PC-3 (cell line): ENCODE results near the gene PTMS. TPM values are rescaled to one million over a fixed set of nuclear protein-coding genes. Genes with fewer than 3 reads are reported as not detected.

Experiments used
- ATAC-seq: fragments of 200-7000 bp; cut with Tn5 transposase; 2 replicates; pipeline ENCODE4 v1.9.1; 2020; ENCODE audit warnings: mild to moderate bottlenecking, moderate library complexity
- BruUV-seq: library from RNA; stranded (reverse); fragments of 400-500 nt; replicated peaks from 2 replicates; lab custom pipeline; 2021; lab: Mats Ljungman, UMichigan
- CTCF ChIA-PET: fragments of 300-600 bp; sonication (Branson Sonifier 250); formaldehyde crosslinking; loops from one replicate; lab custom pipeline; 2022; ENCODE audit warnings: antibody characterized with exemption; lab: Charles Lee
- POLR2A ChIA-PET: fragments of 300-600 bp; sonication (Branson Sonifier 250); formaldehyde crosslinking; loops from one replicate; lab custom pipeline; 2022; ENCODE audit warnings: antibody characterized with exemption; ENCODE audit not compliant: unreplicated experiment; lab: Charles Lee
- DNase-seq: peaks from one replicate; pipeline ENCODE4 v3.0.0-alpha.2; 2015
- H2AFZ ChIP-seq: fragments of 300-600 bp; sonication (generic); 2 replicates; pipeline ENCODE4 v1.6.0; 2016; ENCODE audit warnings: antibody characterized with exemption, low read length
- H3F3A ChIP-seq: fragments of 300-600 bp; sonication (generic); one replicate; pipeline ENCODE4 v1.6.0; 2017; ENCODE audit warnings: antibody characterized with exemption, low read length, control low read depth, mild to moderate bottlenecking; ENCODE audit not compliant: unreplicated experiment
- H3K27ac ChIP-seq: fragments of 300-600 bp; sonication (generic); 2 replicates; pipeline ENCODE4 v1.5.1; 2016; ENCODE audit warnings: mild to moderate bottlenecking, low read length
- H3K27me3 ChIP-seq: fragments of 300-600 bp; sonication (generic); 2 replicates; pipeline ENCODE4 v1.6.1; 2016; ENCODE audit warnings: low read length, mixed read lengths
- H3K36me3 ChIP-seq: fragments of 300-600 bp; sonication (generic); 2 replicates; pipeline ENCODE4 v1.6.1; 2016; ENCODE audit warnings: low read depth, mixed run types, low read length, mixed read lengths
- H3K4me1 ChIP-seq: fragments of 300-600 bp; sonication (generic); 2 replicates; pipeline ENCODE4 v1.5.1; 2016; ENCODE audit warnings: low read length; ENCODE audit not compliant: insufficient read depth
- H3K4me2 ChIP-seq: fragments of 300-600 bp; sonication (generic); 2 replicates; pipeline ENCODE4 v1.6.0; 2016; ENCODE audit warnings: low read length
- H3K4me3 ChIP-seq: fragments of 300-600 bp; sonication (generic); 2 replicates; pipeline ENCODE4 v1.5.1; 2016; ENCODE audit warnings: mild to moderate bottlenecking, low read length, mixed read lengths
- H3K79me2 ChIP-seq: fragments of 300-600 bp; sonication (generic); 2 replicates; pipeline ENCODE4 v1.6.1; 2017; ENCODE audit warnings: low read length, mixed read lengths
- H3K9ac ChIP-seq: fragments of 300-600 bp; sonication (generic); 2 replicates; pipeline ENCODE4 v1.6.0; 2016; ENCODE audit warnings: mild to moderate bottlenecking, low read length
- H3K9me2 ChIP-seq: fragments of 300-600 bp; sonication (generic); replicated peaks from 2 replicates; pipeline ENCODE4 v1.6.1; 2016; ENCODE audit warnings: mixed run types, low read length, mixed read lengths
- H3K9me3 ChIP-seq: fragments of 300-600 bp; sonication (generic); 2 replicates; pipeline ENCODE4 v1.6.1; 2016; ENCODE audit warnings: low read length, mixed read lengths
- H4K20me1 ChIP-seq: fragments of 300-600 bp; sonication (generic); 2 replicates; pipeline ENCODE4 v1.6.1; 2016; ENCODE audit warnings: low read length, mixed read lengths
- EZH2 ChIP-seq: fragments of 300-600 bp; sonication (generic); IDR thresholded peaks from one replicate; pipeline ENCODE4 v1.6.1; 2017; ENCODE audit warnings: antibody characterized with exemption, mild to moderate bottlenecking, low read length; ENCODE audit not compliant: unreplicated experiment
- EZH2phosphoT487 ChIP-seq: fragments of 300-600 bp; sonication (generic); IDR thresholded peaks from 2 replicates; pipeline ENCODE4 v1.6.1; 2018; ENCODE audit warnings: mild to moderate bottlenecking, antibody characterized with exemption, low read length, borderline replicate concordance
- intact Hi-C: fragments of 100-400 bp; cut with micrococcal nuclease; formaldehyde crosslinking; loops from 2 replicates; pipeline ENCODE4 v1.9.0; 2023
- total RNA-seq: library from RNA; depleted of rRNA; stranded (reverse); fragments of >200 nt; gene quantifications from 2 replicates; pipeline ENCODE4 v1.2.3, GENCODE V29; 2014
- TF ChIP-seq, protein P1 (sequence below): fragments of 300-600 bp; sonication (generic); conservative IDR thresholded peaks from 2 replicates; pipeline ENCODE4 v1.5.1; 2017; ENCODE audit warnings: antibody characterized with exemption, low read depth, mild to moderate bottlenecking, low read length

PTMS gene
- total RNA-seq, 1 experiment from 2014 or later = 46.4 TPM

DNA sequence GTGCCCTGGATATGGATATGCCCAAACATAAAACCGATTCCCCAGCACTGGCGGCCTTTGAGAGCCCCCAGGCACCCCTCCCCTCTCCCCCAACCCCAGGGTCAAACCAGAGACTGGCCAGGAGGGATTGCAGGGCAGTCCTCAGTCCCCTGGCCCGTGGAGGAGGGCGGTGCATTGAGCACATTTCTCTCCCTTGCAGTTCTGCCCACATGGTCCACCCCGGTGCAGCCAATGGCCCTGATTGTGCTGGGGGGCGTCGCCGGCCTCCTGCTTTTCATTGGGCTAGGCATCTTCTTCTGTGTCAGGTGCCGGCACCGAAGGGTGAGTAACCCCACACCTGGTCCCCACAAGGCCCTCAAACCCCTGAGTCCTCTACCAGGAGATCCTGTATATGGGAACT is 52.1 kb downstream of the PTMS start:
- H3K36me3 ChIP-seq = no peaks in the 10 kb centered on the region
- H3K27me3 ChIP-seq = no peaks in the 10 kb centered on the region
- no peak overlapping the region for H3K27ac ChIP-seq
- no peak overlapping the region for H3K9ac ChIP-seq
- ChIA-PET CTCF (no interaction called here), POLR2A (no interaction called here)
- no peaks in the 10 kb centered on the region for H3K9me3 ChIP-seq
- no peaks in the 10 kb centered on the region for H3K79me2 ChIP-seq
- H3K4me2 ChIP-seq = no peak overlapping the region
- H4K20me1 ChIP-seq = no peaks in the 10 kb centered on the region
- no peaks in the 10 kb centered on the region for H3K9me2 ChIP-seq
- H3F3A ChIP-seq = no peaks in the 10 kb centered on the region
- intact Hi-C loops = no loop called here
- no peak overlapping the region for H2AFZ ChIP-seq
- no peak overlapping the region for H3K4me3 ChIP-seq
- TF ChIP-seq EZH2phosphoT487 = no peak
- TF ChIP-seq EZH2 = no peak
- TF ChIP-seq, protein P1, sequence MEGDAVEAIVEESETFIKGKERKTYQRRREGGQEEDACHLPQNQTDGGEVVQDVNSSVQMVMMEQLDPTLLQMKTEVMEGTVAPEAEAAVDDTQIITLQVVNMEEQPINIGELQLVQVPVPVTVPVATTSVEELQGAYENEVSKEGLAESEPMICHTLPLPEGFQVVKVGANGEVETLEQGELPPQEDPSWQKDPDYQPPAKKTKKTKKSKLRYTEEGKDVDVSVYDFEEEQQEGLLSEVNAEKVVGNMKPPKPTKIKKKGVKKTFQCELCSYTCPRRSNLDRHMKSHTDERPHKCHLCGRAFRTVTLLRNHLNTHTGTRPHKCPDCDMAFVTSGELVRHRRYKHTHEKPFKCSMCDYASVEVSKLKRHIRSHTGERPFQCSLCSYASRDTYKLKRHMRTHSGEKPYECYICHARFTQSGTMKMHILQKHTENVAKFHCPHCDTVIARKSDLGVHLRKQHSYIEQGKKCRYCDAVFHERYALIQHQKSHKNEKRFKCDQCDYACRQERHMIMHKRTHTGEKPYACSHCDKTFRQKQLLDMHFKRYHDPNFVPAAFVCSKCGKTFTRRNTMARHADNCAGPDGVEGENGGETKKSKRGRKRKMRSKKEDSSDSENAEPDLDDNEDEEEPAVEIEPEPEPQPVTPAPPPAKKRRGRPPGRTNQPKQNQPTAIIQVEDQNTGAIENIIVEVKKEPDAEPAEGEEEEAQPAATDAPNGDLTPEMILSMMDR = no peak
- H3K4me1 ChIP-seq = no peaks in the 10 kb centered on the region
- DNase-seq (no peak), ATAC-seq (no peak)
- no TSS peak for BruUV-seq

DNA sequence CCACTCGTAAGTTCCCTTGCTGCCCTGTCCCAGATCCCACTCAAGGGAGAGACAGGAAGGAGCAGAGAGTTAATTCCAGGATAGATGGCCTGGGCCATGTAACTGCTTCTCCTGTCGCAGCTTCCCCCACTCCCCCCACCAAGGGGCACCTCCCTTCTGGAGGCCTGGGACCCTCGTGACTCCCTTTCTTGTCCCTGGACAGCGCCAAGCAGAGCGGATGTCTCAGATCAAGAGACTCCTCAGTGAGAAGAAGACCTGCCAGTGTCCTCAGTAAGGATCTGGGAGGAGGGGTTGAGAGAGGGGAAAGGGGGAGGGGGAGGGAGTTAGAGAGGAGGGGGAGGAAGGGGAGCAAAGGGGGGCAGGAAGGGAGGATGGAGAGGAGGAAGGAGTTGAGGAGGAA is 52.5 kb downstream of the PTMS start:
- Histone ChIP-seq H3K4me3 (no peak overlapping the region), H2AFZ (no peak overlapping the region), H3K27ac (no peak overlapping the region), H3F3A (no peaks in the 10 kb centered on the region), H3K9ac (no peak overlapping the region), H3K36me3 (no peaks in the 10 kb centered on the region), H3K27me3 (no peaks in the 10 kb centered on the region), H3K4me1 (no peaks in the 10 kb centered on the region), H4K20me1 (no peaks in the 10 kb centered on the region), H3K9me2 (no peaks in the 10 kb centered on the region), H3K9me3 (no peaks in the 10 kb centered on the region), H3K4me2 (no peak overlapping the region), H3K79me2 (no peaks in the 10 kb centered on the region)
- TF ChIP-seq EZH2phosphoT487 = no peak
- TF ChIP-seq, protein P1 = no peak
- TF ChIP-seq EZH2 = no peak
- ChIA-PET CTCF (no interaction called here), POLR2A (no interaction called here)
- no TSS peak for BruUV-seq
- intact Hi-C loops = no loop called here
- DNase-seq = no peak
- no peak for ATAC-seq

GRCh38 chr12:6819106-6820030 is 53.2 kb downstream of the PTMS start:
- H2AFZ ChIP-seq = no peak overlapping the region
- no peaks in the 10 kb centered on the region for H3K9me3 ChIP-seq
- no peaks in the 10 kb centered on the region for H3K79me2 ChIP-seq
- DNase-seq (no peak), ATAC-seq (no peak; the same call in 1 of the 2 replicates)
- no peak for TF ChIP-seq EZH2phosphoT487
- TF ChIP-seq, protein P1 = no peak
- no peak for TF ChIP-seq EZH2
- CTCF ChIA-PET = no interaction called here
- no peaks in the 10 kb centered on the region for H4K20me1 ChIP-seq
- no peaks in the 10 kb centered on the region for H3K27me3 ChIP-seq
- BruUV-seq = no TSS peak
- H3K9ac ChIP-seq = no peak overlapping the region
- no peak overlapping the region for H3K4me3 ChIP-seq
- H3K27ac ChIP-seq = no peak overlapping the region
- H3K4me2 ChIP-seq = no peak overlapping the region
- H3K36me3 ChIP-seq = no peaks in the 10 kb centered on the region
- no peaks in the 10 kb centered on the region for H3K4me1 ChIP-seq
- H3K9me2 ChIP-seq = no peaks in the 10 kb centered on the region
- H3F3A ChIP-seq = no peaks in the 10 kb centered on the region
- intact Hi-C loops = no loop called here
- POLR2A ChIA-PET = no interaction called here
